Fibroblast of villous mesenchyme (primary cell): ENCODE measurements around the gene EFCAB11. TPM values are rescaled to one million over a fixed set of nuclear protein-coding genes. Genes with fewer than 3 reads are reported as not detected.

Experiments
- DNase-seq: peaks from one replicate; pipeline ENCODE4 v3.0.0-alpha.2; 2010; ENCODE audit warnings: low read depth
- H3K4me3 ChIP-seq: 2 replicates; pipeline ENCODE4 v1.5.1; 2011; ENCODE audit warnings: low read depth, mild to moderate bottlenecking, low read length
- total RNA-seq: library from RNA; depleted of rRNA; stranded (reverse); fragments of >200 nt; gene quantifications from 2 replicates; pipeline ENCODE4 v1.2.3, GENCODE V29; 2012
- TF ChIP-seq, protein P1 (sequence below): IDR thresholded peaks from 2 replicates; pipeline ENCODE4 v1.5.1; 2012; ENCODE audit warnings: low read depth, mild to moderate bottlenecking, low read length; ENCODE audit not compliant: insufficient read depth

Gene EFCAB11
- total RNA-seq, 1 donor = 5.2 TPM

DNA sequence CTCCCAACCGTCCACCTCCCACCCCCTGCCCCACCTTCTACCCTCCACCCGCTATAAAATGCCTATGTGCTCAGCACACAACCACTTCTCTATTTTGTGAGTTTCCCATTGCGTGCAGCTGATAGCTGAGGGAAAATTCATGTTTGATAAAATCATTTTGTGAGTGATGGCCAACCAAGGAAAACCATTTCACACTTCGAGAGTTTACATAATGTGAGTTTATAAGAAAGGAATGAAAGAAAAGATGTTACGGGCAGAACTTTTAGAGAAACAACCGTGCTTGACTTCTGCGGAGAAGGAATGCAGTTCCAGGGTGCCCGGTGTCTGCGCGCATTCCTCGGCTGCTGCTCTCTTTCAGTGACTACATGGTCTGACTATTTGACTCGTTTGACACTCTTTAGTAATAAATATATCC, 140.9 kb downstream of the EFCAB11 start:
- peak; percentile 69 for DNase-seq
- TF ChIP-seq, protein P1, sequence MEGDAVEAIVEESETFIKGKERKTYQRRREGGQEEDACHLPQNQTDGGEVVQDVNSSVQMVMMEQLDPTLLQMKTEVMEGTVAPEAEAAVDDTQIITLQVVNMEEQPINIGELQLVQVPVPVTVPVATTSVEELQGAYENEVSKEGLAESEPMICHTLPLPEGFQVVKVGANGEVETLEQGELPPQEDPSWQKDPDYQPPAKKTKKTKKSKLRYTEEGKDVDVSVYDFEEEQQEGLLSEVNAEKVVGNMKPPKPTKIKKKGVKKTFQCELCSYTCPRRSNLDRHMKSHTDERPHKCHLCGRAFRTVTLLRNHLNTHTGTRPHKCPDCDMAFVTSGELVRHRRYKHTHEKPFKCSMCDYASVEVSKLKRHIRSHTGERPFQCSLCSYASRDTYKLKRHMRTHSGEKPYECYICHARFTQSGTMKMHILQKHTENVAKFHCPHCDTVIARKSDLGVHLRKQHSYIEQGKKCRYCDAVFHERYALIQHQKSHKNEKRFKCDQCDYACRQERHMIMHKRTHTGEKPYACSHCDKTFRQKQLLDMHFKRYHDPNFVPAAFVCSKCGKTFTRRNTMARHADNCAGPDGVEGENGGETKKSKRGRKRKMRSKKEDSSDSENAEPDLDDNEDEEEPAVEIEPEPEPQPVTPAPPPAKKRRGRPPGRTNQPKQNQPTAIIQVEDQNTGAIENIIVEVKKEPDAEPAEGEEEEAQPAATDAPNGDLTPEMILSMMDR = no peak
- H3K4me3 ChIP-seq = no peak overlapping the region

DNA sequence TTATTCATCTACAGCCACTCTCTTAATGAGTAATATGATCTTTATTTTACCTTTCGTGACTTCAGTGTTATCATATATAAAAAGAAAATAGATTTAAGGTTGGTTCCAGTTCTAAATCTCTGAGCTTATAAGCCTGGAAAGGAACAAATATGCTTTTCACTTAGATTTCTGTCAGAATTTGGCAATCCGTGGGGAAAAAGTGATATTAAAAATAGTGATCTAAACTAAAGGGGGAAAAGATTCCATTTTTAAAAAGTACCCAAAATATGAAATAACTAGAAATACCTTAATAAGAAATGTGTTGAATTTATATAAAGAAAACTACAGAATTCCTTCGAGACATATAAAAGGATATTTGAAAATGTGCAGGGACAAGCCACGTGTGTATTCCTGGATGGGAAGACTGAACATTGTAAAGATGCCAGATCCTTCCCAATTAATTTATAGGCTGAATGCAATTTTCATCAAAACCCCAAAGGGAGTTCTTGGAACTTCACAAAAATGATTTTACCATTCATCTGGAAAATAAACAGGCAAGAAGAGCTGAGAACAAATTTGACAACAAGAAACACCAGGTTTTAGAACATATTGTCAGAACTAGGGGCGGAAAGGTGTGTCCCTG, 142.5 kb downstream of the EFCAB11 start:
- H3K4me3 ChIP-seq = no peak overlapping the region
- TF ChIP-seq, protein P1 = no peak
- DNase-seq = no peak

DNA sequence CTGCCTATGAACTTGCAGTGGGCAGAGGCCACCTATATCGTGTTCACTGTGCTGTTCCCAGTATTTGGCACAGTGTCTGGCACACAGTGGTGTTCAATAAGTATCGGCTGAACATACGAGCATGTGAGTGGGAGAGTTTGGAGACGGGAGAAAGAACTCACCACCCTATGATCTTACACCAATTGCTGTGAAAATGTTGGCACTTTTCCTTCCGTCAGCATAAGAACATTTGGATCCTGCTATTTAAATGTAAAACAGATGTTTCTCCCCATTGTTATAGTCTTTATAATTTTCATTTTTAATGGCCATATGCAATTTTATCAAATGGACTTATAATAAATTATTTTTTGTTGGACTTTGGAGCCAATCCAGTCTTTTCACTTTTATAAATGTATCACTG, 144.4 kb downstream of the EFCAB11 start:
- DNase-seq = no peak
- H3K4me3 ChIP-seq = no peak overlapping the region
- TF ChIP-seq, protein P1 = no peak

DNA sequence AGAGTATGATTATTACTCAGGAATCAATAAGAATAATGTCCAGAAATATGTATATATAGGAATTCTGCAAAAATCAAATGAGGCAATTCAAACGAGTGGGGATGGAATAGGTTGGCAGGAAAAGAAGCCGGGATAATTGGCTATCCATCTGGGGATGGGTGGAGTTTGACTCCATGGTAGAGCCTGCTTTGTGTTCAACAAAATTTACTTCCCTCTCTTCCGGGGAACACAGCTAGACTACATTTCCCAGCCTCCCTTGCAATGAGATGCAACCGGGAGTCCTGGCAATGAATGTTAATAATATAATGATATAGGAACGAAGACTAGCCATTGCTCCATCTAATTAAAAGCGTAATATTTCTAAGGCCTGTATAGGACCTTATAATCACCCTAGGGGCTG, 146.6 kb downstream of the EFCAB11 start:
- DNase-seq = no peak
- H3K4me3 ChIP-seq = no peak overlapping the region
- TF ChIP-seq, protein P1 = no peak

DNA sequence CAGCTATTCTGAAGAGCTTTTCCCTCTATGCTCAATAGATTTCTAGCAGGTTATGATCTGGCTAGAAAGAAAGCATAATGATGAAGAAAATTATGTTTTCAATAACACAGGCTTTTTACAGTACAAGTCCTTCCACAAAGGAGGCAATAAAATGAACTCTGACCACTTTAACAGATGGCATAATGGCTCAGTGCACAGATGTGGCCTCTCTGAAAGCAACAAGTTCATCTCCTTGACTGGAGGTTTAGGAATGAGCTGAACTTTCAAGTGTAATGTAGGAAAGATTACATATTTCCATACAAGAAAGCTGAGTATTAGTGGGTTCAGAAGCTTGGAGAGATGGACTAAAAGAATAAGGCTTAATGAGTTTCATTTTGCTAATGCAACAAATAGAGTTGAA, 147.4 kb downstream of the EFCAB11 start:
- H3K4me3 ChIP-seq = no peak overlapping the region
- DNase-seq = peak; percentile 21
- TF ChIP-seq, protein P1 = no peak

DNA sequence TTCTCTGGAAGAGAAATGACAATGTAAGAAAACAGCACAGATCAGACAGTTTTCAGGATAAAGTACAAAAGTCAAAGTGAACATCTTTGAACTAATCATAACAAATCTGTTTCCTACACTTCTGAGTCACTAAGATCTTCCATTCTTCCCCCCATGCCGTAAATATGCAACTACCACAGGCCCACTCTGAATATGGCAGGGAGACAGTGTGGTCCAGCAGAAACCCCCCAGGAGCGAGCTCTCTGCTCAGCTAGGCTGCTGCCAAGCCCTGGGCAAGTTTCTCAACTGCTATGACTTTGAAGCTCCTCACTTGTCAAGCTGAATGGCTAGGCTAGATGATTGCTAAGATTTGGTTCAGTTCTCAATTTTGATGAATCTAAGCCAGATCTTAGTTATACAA, 148.1 kb downstream of the EFCAB11 start:
- TF ChIP-seq, protein P1 = no peak
- no peak overlapping the region for H3K4me3 ChIP-seq
- DNase-seq = no peak

DNA sequence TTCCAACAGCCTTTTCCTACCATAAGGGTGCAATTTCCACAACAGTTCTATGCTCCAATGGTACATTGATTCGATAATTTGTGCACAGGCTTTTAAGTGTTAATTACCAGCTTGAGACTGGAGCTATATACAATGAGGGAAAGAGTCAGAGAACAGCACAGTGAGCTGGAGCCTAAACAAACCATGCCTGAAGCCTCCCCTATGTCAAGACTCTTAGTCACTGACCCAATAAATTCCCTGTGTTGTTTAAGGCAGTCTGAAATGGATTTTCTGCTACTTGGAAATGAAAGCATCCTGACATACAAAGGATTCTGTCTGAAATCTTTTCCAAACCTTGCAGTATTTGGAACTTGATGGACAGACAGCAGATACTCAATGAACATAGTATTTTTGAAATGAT, 149.0 kb downstream of the EFCAB11 start:
- TF ChIP-seq, protein P1 = no peak
- no peak overlapping the region for H3K4me3 ChIP-seq
- DNase-seq = peak; percentile 21
